ENCODE measurements around the gene SEC31B. TPM values are rescaled to one million over a fixed set of nuclear protein-coding genes. Genes with fewer than 3 reads are reported as not detected.

Gene SEC31B
- total RNA-seq, 1 donor from 2014 or later, result 2.9 TPM

DNA sequence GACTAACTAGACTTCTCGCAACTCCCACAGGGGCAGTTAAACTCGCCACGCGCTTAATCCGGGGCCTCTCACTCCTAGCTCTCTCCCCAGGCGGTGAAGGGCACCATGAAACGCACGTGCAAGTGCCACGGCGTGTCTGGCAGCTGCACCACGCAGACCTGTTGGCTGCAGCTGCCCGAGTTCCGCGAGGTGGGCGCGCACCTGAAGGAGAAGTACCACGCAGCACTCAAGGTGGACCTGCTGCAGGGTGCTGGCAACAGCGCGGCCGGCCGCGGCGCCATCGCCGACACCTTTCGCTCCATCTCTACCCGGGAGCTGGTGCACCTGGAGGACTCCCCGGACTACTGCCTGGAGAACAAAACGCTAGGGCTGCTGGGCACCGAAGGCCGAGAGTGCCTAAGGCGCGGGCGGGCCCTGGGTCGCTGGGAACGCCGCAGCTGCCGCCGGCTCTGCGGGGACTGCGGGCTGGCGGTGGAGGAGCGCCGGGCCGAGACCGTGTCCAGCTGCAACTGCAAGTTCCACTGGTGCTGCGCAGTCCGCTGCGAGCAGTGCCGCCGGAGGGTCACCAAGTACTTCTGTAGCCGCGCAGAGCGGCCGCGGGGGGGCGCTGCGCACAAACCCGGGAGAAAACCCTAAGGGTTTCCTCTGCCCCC lies 37.4 kb downstream of the SEC31B start:
- peak overlapping the region; percentile 48 for H3K4me3 ChIP-seq (ENCODE audit: low read depth, low read length)
- TF ChIP-seq CTCF (conservative IDR thresholded peaks at IDR 0.05; ENCODE audit: low read depth, low read length), result peak; percentile 92
- no peak for DNase-seq (ENCODE audit: low read depth)

DNA sequence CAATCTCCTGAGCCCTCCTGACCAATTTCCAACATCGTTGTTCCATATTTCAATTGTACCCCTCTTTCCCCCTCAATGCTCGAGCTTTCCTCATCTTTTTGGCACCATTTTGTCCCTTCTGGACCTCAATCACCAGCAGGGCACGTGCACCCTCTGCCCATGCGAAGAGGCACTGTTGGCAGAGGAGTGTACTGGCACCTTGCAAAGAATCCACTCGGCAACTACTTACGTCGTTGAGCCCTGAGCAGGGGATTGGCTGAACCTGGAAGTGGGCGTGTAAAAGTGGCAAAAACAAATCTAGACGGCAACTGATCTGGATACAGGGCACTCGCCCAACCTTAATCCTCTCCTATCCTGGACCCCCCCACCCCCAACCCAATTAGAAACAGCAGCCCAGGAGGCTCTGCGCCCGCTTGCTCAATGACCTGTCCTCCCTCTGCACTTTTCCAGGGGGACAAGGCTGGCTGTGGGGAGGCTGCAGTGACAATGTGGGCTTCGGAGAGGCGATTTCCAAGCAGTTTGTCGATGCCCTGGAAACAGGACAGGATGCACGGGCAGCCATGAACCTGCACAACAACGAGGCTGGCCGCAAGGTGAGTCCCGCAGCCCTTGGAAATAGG lies 38.1 kb downstream of the SEC31B start:
- H3K4me3 ChIP-seq (ENCODE audit: low read depth, low read length), result peak overlapping the region; percentile 48
- peak; percentile 4 for TF ChIP-seq CTCF (conservative IDR thresholded peaks at IDR 0.05; ENCODE audit: low read depth, low read length)
- peak; percentile 50 for DNase-seq (ENCODE audit: low read depth)

- TF ChIP-seq CTCF (conservative IDR thresholded peaks at IDR 0.05; ENCODE audit: low read depth, low read length), result no peak
- DNase-seq (ENCODE audit: low read depth), result no peak
These were observed 39.7 kb downstream of the SEC31B start for GRCh38 chr10:100480002-100480401.

DNA sequence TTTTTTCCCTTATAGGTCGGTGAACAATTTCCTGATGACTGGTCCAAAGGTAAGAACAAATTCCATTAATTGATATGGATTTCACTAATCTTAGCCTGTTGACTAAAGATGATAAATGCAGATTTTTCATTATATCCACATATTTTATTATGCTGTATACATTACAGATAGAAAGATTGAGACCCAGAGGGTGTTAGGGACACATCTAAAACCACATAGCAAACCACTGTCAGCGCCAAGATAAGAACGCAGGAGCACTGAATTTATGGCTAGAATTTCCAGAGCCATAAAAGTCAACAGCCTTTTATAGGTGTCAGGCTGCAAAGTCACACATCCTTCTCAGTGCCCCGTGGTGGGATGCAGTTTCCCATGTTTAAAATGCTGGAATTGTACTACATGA lies 40.6 kb downstream of the SEC31B start:
- DNase-seq (ENCODE audit: low read depth), result no peak
- TF ChIP-seq CTCF (conservative IDR thresholded peaks at IDR 0.05; ENCODE audit: low read depth, low read length), result no peak
- no peak overlapping the region for H3K4me3 ChIP-seq (ENCODE audit: low read depth, low read length)

More at GRCh38 chr10:100480002-100480401, 39.7 kb downstream of the SEC31B start:
- no peak overlapping the region for H3K4me3 ChIP-seq (ENCODE audit: low read depth, low read length)

DNA sequence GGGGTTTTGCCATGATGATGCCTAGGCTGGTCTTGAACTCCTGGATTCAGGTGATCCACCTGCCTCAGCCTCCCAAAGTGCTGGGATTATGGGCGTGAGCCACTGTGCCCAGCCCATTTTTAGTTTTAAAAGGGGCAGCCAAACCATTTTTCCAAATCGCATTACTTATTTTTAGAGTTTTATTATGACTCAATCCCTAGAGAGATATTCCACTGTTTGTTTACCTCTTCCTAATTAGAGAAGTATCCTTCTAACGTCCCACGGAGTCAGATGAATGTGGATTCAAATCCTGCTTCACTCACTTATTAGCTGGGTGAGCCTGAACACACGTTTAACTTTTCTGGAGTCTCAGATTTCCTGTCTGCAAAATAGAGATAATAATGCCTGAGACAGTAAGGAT lies 41.7 kb downstream of the SEC31B start:
- no peak for TF ChIP-seq CTCF (conservative IDR thresholded peaks at IDR 0.05; ENCODE audit: low read depth, low read length)
- no peak for DNase-seq (ENCODE audit: low read depth)
- H3K4me3 ChIP-seq (ENCODE audit: low read depth, low read length), result no peak overlapping the region

DNA sequence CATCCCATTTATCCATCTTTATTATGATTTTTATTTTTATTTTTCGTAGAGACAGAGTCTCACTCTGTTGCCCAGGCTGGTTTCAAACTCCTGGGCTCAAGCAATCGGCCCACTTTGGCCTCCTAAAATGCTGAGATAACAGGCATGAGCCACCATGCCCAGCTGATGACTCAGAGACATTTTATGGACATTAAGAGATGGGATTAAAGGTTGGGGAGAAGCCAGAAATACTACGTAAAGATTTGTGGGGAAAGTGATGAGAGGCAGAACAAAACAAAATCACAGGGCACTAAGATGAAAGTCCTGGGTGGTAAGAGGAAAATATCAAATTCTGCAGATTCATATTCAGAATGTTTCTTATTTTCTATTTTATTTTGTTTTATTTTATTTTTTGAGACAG lies 49.3 kb downstream of the SEC31B start:
- no peak for DNase-seq (ENCODE audit: low read depth)
- TF ChIP-seq CTCF (conservative IDR thresholded peaks at IDR 0.05; ENCODE audit: low read depth, low read length), result no peak
- H3K4me3 ChIP-seq (ENCODE audit: low read depth, low read length), result no peak overlapping the region

- DNase-seq (ENCODE audit: low read depth), result no peak
- no peak for TF ChIP-seq CTCF (conservative IDR thresholded peaks at IDR 0.05; ENCODE audit: low read depth, low read length)
- no peak overlapping the region for H3K4me3 ChIP-seq (ENCODE audit: low read depth, low read length)
These were observed 49.9 kb downstream of the SEC31B start for GRCh38 chr10:100469756-100470155.

Measured in epithelial cell of proximal tubule (primary cell).